AG09319 (cell line): ENCODE measurements around the gene ZNF574.
A peak's percentile ranks its signal among the peaks of the same experiment; 100 is the strongest.

Experiments
- DNase-seq: peaks from one replicate; pipeline ENCODE4 v3.0.0-alpha.2; 2010; ENCODE audit warnings: low read depth; ENCODE audit errors: extremely low read depth
- TF ChIP-seq, protein P1 (sequence below): IDR thresholded peaks from 2 replicates; pipeline ENCODE4 v1.5.1; 2011; ENCODE audit warnings: low read depth, mild to moderate bottlenecking, inconsistent platforms, low read length, moderate library complexity

ZNF574 gene

DNA sequence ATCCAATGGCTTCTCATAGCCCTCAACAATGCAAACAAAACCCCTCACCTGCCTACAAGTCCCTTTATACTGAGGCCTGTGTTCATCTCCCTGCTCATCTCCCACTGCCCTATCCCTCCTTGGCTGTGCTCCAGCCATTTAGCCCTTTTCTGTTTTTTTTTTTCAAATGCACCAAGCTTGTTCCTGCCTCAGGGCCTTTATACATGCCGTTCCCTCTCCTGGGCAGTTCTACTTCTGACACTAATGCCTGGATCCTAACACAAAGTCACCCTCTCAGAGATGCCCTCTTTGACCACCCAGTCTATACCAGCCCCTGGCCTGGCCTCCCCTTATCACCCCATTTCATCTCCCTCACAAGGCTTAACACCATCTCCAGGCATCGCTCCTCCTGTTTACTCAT lies 26.9 kb downstream of the ZNF574 start:
- no peak for DNase-seq
- TF ChIP-seq, protein P1, sequence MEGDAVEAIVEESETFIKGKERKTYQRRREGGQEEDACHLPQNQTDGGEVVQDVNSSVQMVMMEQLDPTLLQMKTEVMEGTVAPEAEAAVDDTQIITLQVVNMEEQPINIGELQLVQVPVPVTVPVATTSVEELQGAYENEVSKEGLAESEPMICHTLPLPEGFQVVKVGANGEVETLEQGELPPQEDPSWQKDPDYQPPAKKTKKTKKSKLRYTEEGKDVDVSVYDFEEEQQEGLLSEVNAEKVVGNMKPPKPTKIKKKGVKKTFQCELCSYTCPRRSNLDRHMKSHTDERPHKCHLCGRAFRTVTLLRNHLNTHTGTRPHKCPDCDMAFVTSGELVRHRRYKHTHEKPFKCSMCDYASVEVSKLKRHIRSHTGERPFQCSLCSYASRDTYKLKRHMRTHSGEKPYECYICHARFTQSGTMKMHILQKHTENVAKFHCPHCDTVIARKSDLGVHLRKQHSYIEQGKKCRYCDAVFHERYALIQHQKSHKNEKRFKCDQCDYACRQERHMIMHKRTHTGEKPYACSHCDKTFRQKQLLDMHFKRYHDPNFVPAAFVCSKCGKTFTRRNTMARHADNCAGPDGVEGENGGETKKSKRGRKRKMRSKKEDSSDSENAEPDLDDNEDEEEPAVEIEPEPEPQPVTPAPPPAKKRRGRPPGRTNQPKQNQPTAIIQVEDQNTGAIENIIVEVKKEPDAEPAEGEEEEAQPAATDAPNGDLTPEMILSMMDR: no peak

DNA sequence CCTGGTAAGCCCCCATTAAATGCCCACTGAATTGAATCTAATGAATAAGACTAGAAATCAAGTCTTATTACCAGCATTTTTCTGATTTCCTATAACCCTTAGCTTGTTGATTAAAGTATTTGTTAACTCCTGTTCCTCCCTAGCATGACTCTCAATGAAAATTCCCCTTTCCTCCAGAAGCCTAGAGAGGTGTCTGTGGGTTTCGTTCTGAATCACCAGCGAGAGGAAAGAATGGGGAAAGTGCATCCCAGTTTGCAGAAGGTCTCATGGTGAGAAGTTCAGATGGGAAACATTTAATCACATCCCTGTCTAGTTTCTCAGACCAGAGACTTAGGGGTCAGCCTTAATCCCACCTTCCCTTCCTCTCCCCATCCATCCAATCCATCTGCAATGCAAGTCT lies 29.4 kb downstream of the ZNF574 start:
- TF ChIP-seq, protein P1: no peak
- DNase-seq: no peak

DNA sequence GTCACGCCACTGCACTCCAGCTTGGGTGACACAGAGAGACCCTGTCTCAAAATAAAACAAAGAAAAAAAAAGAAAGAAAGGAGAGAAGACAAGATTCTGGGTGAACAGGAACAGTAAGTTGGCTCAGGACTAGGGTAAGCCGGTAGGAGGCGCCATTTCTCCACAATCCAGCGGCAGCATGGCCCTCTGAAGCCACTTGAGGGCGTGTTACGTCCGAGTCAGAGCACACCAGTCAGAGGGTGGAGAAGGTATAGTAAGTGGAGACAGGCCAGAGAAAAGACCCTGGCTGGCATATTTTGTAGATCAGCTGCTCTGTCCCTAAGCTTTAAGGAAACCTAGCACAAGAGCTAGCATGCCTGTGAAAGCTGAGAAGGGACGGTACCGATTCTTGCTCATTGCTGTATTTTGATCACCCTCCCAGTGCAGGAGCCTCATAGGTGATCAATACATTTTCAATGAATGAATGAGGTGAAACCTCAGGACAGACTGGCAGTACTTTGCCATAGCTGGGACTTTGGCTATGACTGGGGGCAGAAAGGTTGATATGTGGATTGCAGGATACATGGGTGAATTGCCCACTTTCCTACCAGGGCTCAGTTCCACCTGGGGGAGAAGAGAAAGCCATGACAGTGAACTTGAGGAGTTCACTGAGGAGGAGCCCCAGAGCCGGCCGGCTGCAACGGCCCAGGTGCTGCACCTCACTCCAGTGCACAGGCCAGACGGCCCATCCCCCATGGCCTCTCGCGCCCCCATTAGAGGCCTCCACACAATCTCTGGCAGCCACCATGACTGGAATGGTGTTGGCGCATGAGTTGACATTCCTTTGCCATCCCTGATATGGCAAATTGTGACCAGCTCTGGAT lies 32.8 kb downstream of the ZNF574 start:
- peak; percentile 71 for DNase-seq

DNA sequence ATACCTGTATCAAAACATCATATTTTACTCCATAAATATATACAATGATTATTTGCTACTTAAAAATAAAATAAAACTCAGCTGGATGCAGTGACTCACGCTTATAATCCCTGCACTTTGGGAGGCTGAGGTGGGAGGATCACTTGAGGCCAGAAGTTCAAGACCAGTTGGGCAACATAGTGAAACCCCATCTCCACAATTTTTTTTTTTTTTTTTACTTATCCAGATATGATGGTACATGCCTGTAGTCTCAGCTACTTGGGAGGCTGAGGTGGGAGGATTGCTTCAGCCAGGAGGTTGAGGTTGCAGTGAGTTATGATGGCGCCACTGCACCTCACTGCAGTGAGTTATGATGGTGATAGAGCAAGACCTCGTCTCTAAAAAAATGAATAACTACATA lies 33.9 kb downstream of the ZNF574 start:
- DNase-seq: no peak
- TF ChIP-seq, protein P1: no peak

More for the DNA sequence above, 32.8 kb downstream of the ZNF574 start:
- TF ChIP-seq, protein P1: no peak; the same call in none of the 2 replicates

GRCh38 chr19:42110658-42111057 lies 34.7 kb downstream of the ZNF574 start:
- TF ChIP-seq, protein P1: no peak
- no peak for DNase-seq

GRCh38 chr19:42111384-42111783 lies 35.4 kb downstream of the ZNF574 start:
- TF ChIP-seq, protein P1: no peak
- no peak for DNase-seq

GRCh38 chr19:42111811-42112210 lies 35.8 kb downstream of the ZNF574 start:
- no peak for DNase-seq
- TF ChIP-seq, protein P1: no peak
